ENCODE data around the gene KRT37.

KRT37 gene

GRCh38 chr17:41377546-41377945 lies 46.8 kb downstream of the KRT37 start:
- in situ Hi-C loops (cut with HindIII; ENCODE audit: low sequenced_read_pairs) = no loop called here

Data from DLD1 (cell line).